Caco-2 (cell line): ENCODE measurements around the gene MRPS22. TPM values are rescaled to one million over a fixed set of nuclear protein-coding genes. Genes with fewer than 3 reads are reported as not detected.

Experiments
- BruUV-seq: library from RNA; stranded (reverse); fragments of 400-500 nt; replicated peaks from 2 replicates; lab custom pipeline; 2021; lab: Mats Ljungman, UMichigan
- CTCF ChIA-PET: fragments of 300-600 bp; sonication (Branson Sonifier 250); formaldehyde crosslinking; loops from one replicate; lab custom pipeline; 2022; ENCODE audit warnings: antibody characterized with exemption; lab: Charles Lee
- POLR2A ChIA-PET: fragments of 300-600 bp; sonication (Branson Sonifier 250); formaldehyde crosslinking; loops from one replicate; lab custom pipeline; 2022; ENCODE audit warnings: antibody characterized with exemption; lab: Charles Lee
- DNase-seq, 2 experiments: peaks; one replicate each; pipeline versions ENCODE4 v3.0.0 to v3.0.0-alpha.2; 2020 to 2022
- H3K27me3 ChIP-seq: replicated peaks from 2 replicates; pipeline ENCODE4 v1.6.0; 2011; ENCODE audit warnings: low read length; ENCODE audit not compliant: control insufficient read depth, insufficient read depth
- H3K36me3 ChIP-seq: 2 replicates; pipeline ENCODE4 v1.5.1; 2011; ENCODE audit warnings: low read length; ENCODE audit not compliant: control insufficient read depth, insufficient read depth
- H3K4me1 ChIP-seq: fragments of 250-450 bp; sonication (Bioruptor Pico); 2 replicates; pipeline ENCODE4 v1.5.1; 2020; ENCODE audit warnings: mild to moderate bottlenecking
- H3K4me3 ChIP-seq: 2 replicates; pipeline ENCODE4 v1.5.1; 2011; ENCODE audit warnings: low read depth, mild to moderate bottlenecking, control low read depth, low read length
- H3K9me3 ChIP-seq: fragments of 250-450 bp; sonication (Bioruptor Pico); 2 replicates; pipeline ENCODE4 v1.5.1; 2020; ENCODE audit warnings: mild to moderate bottlenecking, moderate library complexity
- H3K27ac Mint-ChIP-seq: one replicate; pipeline ENCODE4 v1.8.0; 2022; ENCODE audit warnings: mixed read lengths; ENCODE audit not compliant: unreplicated experiment
- H3K27me3 Mint-ChIP-seq: one replicate; pipeline ENCODE4 v1.8.0; 2022; ENCODE audit warnings: mixed read lengths; ENCODE audit not compliant: insufficient read depth, unreplicated experiment
- H3K36me3 Mint-ChIP-seq: one replicate; pipeline ENCODE4 v1.8.0; 2022; ENCODE audit warnings: mild to moderate bottlenecking, mixed read lengths; ENCODE audit not compliant: insufficient read depth, unreplicated experiment
- H3K4me1 Mint-ChIP-seq: one replicate; pipeline ENCODE4 v1.8.0; 2022; ENCODE audit warnings: low read depth, mixed read lengths; ENCODE audit not compliant: unreplicated experiment
- H3K4me3 Mint-ChIP-seq: one replicate; pipeline ENCODE4 v1.8.0; 2022; ENCODE audit warnings: mild to moderate bottlenecking, moderate library complexity, mixed read lengths; ENCODE audit not compliant: unreplicated experiment
- H3K9me3 Mint-ChIP-seq: one replicate; pipeline ENCODE4 v1.8.0; 2022; ENCODE audit warnings: mixed read lengths; ENCODE audit not compliant: unreplicated experiment
- intact Hi-C: fragments of 100-400 bp; cut with micrococcal nuclease; formaldehyde crosslinking; loops from one replicate; pipeline ENCODE4 v1.10.0; 2022; ENCODE audit not compliant: unreplicated experiment
- total RNA-seq: library from RNA; stranded (reverse); gene quantifications from 2 replicates; pipeline ENCODE4 v1.2.3, GENCODE V29; 2022
- TF ChIP-seq, protein P1 (sequence below), 2 experiments: fragments of 200-600 bp in 1 of 2; IDR thresholded peaks; 1 replicate in 1 of 2; 2 replicates in 1 of 2; pipeline versions ENCODE4 v1.5.1 to v1.8.0; 2011 to 2022; ENCODE audit warnings: antibody characterized with exemption in 1 of 2, control low read depth in 1 of 2, inconsistent platforms in 1 of 2, low read depth in 1 of 2, low read length in 1 of 2, mild to moderate bottlenecking in 1 of 2, moderate library complexity in 1 of 2; ENCODE audit not compliant: insufficient read depth in 1 of 2, severe bottlenecking in 1 of 2, unreplicated experiment in 1 of 2

The MRPS22 gene
- total RNA-seq, 1 experiment from 2014 or later: 63.9 TPM

DNA sequence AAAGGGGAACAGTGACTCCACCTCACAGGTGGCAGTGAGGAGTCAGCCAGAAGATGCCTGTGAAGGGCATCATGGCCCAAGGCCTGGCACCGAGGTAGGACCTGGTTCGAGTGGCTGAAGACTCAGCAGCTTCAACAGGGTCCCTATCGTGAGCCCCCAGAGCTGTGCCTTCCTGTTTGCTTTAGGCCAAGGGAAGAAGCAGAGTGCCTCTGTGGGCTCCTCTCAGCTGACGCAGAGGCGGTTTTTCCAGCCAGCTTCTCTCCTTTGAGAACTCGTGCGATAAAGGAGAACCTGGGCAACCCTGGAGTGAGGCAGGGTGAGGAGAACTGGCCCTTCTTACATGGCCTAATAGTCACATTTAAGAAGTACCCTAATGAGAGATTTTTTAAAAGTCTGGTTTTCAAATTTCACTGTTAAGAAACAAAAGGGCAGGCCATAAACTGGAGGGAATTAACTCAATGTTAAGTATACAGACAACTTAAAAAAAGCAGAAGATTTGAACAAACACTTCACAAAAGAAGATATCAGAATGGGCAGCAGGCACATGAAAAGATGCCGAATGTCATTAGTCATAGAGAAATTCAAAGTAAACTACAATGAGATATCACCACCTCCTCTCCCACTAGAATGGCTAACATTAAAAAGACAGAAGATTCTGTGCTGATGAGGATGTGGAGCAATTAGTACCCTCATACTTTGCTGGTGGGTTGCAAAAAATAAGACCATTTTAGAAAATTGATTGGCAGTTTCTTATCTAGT is 23.1 kb upstream of the MRPS22 start:
- H3K4me3 ChIP-seq: no peak overlapping the region
- ChIA-PET CTCF (interaction anchor here (1.2 kb wide), 1 partner anchor 398 kb away, joined by 3 read pairs; no protein-coding TSS in a partner anchor), POLR2A (no interaction called here)
- no peak for DNase-seq
- TF ChIP-seq, protein P1, sequence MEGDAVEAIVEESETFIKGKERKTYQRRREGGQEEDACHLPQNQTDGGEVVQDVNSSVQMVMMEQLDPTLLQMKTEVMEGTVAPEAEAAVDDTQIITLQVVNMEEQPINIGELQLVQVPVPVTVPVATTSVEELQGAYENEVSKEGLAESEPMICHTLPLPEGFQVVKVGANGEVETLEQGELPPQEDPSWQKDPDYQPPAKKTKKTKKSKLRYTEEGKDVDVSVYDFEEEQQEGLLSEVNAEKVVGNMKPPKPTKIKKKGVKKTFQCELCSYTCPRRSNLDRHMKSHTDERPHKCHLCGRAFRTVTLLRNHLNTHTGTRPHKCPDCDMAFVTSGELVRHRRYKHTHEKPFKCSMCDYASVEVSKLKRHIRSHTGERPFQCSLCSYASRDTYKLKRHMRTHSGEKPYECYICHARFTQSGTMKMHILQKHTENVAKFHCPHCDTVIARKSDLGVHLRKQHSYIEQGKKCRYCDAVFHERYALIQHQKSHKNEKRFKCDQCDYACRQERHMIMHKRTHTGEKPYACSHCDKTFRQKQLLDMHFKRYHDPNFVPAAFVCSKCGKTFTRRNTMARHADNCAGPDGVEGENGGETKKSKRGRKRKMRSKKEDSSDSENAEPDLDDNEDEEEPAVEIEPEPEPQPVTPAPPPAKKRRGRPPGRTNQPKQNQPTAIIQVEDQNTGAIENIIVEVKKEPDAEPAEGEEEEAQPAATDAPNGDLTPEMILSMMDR (IDR thresholded peaks at IDR 0.05; ENCODE audit: insufficient read depth in 1 of 2, low read depth in 1 of 2, low read length in 1 of 2, severe bottlenecking in 1 of 2, unreplicated experiment in 1 of 2): no peak
- H3K27me3 ChIP-seq: no peaks in the 10 kb centered on the region
- H3K36me3 ChIP-seq: no peaks in the 10 kb centered on the region
- Mint-ChIP-seq H3K36me3 (no peaks in the 10 kb centered on the region), H3K27ac (no peak overlapping the region), H3K4me3 (no peak overlapping the region), H3K4me1 (peaks cover 18% of the 10 kb centered on the region), H3K9me3 (no peaks in the 10 kb centered on the region), H3K27me3 (no peaks in the 10 kb centered on the region)
- H3K9me3 ChIP-seq: no peaks in the 10 kb centered on the region
- no TSS peak for BruUV-seq
- intact Hi-C loops: no loop called here
- peaks cover 22% of the 10 kb centered on the region for H3K4me1 ChIP-seq

DNA sequence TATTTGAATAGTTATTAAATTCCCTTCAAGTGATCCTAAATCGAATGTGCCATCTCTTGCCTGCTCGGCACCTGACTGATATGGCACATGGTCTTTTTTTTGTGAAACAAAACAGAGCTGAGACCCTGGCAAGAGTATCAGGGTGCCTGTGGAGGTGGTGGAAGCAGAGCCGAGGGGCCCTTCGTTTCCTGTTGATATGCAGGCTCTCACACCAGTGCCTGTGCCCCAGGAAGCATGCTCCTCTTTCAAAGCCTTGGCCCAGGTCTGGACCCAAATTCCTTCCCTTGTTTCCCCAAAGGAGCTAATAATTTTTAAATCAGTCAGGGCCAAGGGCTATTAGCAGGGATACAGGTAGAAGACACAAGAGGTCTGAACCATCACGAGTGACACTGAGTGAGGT is 21.5 kb upstream of the MRPS22 start:
- POLR2A ChIA-PET: no interaction called here
- no peak overlapping the region for H3K27ac Mint-ChIP-seq
- no peaks in the 10 kb centered on the region for H3K36me3 Mint-ChIP-seq
- TF ChIP-seq, protein P1 (IDR thresholded peaks at IDR 0.05; ENCODE audit: insufficient read depth in 1 of 2, low read depth in 1 of 2, low read length in 1 of 2, severe bottlenecking in 1 of 2, unreplicated experiment in 1 of 2): no peak
- intact Hi-C loops: no loop called here
- no peaks in the 10 kb centered on the region for H3K36me3 ChIP-seq
- CTCF ChIA-PET: no interaction called here
- H3K4me1 Mint-ChIP-seq: peaks cover 18% of the 10 kb centered on the region
- H3K9me3 ChIP-seq: no peaks in the 10 kb centered on the region
- no peak for DNase-seq
- H3K27me3 ChIP-seq: no peaks in the 10 kb centered on the region
- H3K4me1 ChIP-seq: peaks cover 22% of the 10 kb centered on the region
- no peaks in the 10 kb centered on the region for H3K9me3 Mint-ChIP-seq
- BruUV-seq: no TSS peak
- no peak overlapping the region for H3K4me3 ChIP-seq
- H3K4me3 Mint-ChIP-seq: no peak overlapping the region
- no peaks in the 10 kb centered on the region for H3K27me3 Mint-ChIP-seq

DNA sequence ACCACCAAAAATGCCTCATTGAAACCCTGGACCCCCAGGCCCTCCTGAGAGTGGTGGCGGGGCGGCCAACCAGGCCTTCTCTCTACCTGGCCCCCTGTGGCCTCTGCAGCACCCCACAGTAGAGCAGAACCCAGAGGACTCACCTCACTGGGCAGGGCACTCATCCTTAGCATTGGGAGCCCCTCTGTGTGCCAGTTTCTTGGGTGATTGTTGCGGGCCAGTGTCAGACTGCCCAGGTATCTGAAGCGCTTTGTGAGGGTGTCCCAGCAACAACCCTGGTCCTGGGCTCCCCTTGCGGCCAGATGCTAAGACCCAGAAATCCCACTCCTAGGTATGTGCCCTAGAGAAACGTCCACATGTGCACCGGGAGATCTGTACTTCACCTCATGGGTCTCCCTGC is 20.7 kb upstream of the MRPS22 start:
- H3K36me3 Mint-ChIP-seq: no peaks in the 10 kb centered on the region
- Histone ChIP-seq H3K4me3 (no peak overlapping the region), H3K36me3 (no peaks in the 10 kb centered on the region), H3K4me1 (peaks cover 22% of the 10 kb centered on the region), H3K27me3 (no peaks in the 10 kb centered on the region), H3K9me3 (no peaks in the 10 kb centered on the region)
- peaks cover 18% of the 10 kb centered on the region for H3K4me1 Mint-ChIP-seq
- no TSS peak for BruUV-seq
- no peak overlapping the region for H3K4me3 Mint-ChIP-seq
- DNase-seq: no peak
- no peak overlapping the region for H3K27ac Mint-ChIP-seq
- ChIA-PET POLR2A (no interaction called here), CTCF (no interaction called here)
- intact Hi-C loops: no loop called here
- TF ChIP-seq, protein P1 (IDR thresholded peaks at IDR 0.05; ENCODE audit: insufficient read depth in 1 of 2, low read depth in 1 of 2, low read length in 1 of 2, severe bottlenecking in 1 of 2, unreplicated experiment in 1 of 2): no peak
- no peaks in the 10 kb centered on the region for H3K9me3 Mint-ChIP-seq
- no peaks in the 10 kb centered on the region for H3K27me3 Mint-ChIP-seq
